Tibial artery (tissue), 4 donors: Measurements from ENCODE around the gene CKMT2.

Experiments
- DNase-seq, 2 donors: peaks; one replicate each; pipeline ENCODE4 v3.0.0-alpha.2; 2019
- H3K27ac ChIP-seq, 2 donors: fragments of 200-600 bp; sonication (generic) in 1 of 2; 1 replicate in 1 of 2; 2 replicates in 1 of 2; pipeline ENCODE4 v1.5.1; 2018 to 2019; ENCODE audit warnings: mild to moderate bottlenecking in 1 of 2
- H3K27me3 ChIP-seq, 2 donors: fragments of 200-600 bp; sonication (generic) in 1 of 2; one replicate each; pipeline versions ENCODE4 v1.5.1 to v1.6.0; 2016 to 2019
- H3K36me3 ChIP-seq, 3 donors: fragments of 200-600 bp; sonication (generic) in 2 of 3; one replicate each; pipeline ENCODE4 v1.5.1; 2016 to 2019; ENCODE audit warnings: mild to moderate bottlenecking in 2 of 3
- H3K4me1 ChIP-seq, 4 donors: fragments of 200-600 bp; sonication (generic) in 2 of 4; 1 replicate in 3 of 4; 2 replicates in 1 of 4; pipeline ENCODE4 v1.5.1; 2016 to 2019
- H3K4me3 ChIP-seq, 2 donors: fragments of 200-600 bp; sonication (generic) in 1 of 2; 1 replicate in 1 of 2; 2 replicates in 1 of 2; pipeline ENCODE4 v1.5.1; 2018 to 2019; ENCODE audit warnings: mild to moderate bottlenecking in 2 of 2
- H3K9me3 ChIP-seq, 3 donors: fragments of 200-600 bp; sonication (generic) in 1 of 3; one replicate each; pipeline ENCODE4 v1.5.1; 2016 to 2019
- CTCF ChIP-seq, 2 experiments: fragments of 200-600 bp in 1 of 2; fragments of 450-650 bp in 1 of 2; IDR thresholded peaks; one replicate each; pipeline ENCODE4 v1.5.1; 2017 to 2019; ENCODE audit warnings: antibody characterized with exemption in 2 of 2, mild to moderate bottlenecking in 1 of 2, moderate library complexity in 1 of 2
- intact Hi-C: fragments of 100-400 bp; cut with DNase I; formaldehyde crosslinking; loops from one replicate; pipeline ENCODE4 v1.15.0; 2023; ENCODE audit warnings: low total_unique reads

The CKMT2 gene

GRCh38 chr5:81249240-81249639 is 16.1 kb downstream of the CKMT2 start:
- no peak overlapping the region for H3K4me3 ChIP-seq
- H3K4me1 ChIP-seq: peaks cover 0 to 21% (median 3%) of the 10 kb centered on the region in 4 donors
- no peaks in the 10 kb centered on the region for H3K9me3 ChIP-seq
- H3K36me3 ChIP-seq: peaks cover 22 to 33% (median 26%) of the 10 kb centered on the region in 3 donors
- no peaks in the 10 kb centered on the region for H3K27me3 ChIP-seq
- DNase-seq: no peak
- no peak for TF ChIP-seq CTCF (IDR thresholded peaks at IDR 0.05)
- no peak overlapping the region for H3K27ac ChIP-seq
- intact Hi-C loops: no loop called here

- Histone ChIP-seq H3K36me3 (peaks cover 29 to 40% (median 34%) of the 10 kb centered on the region in 3 donors), H3K27me3 (no peaks in the 10 kb centered on the region), H3K4me3 (no peak overlapping the region), H3K9me3 (no peaks in the 10 kb centered on the region), H3K4me1 (peaks cover 0 to 17% (median 3%) of the 10 kb centered on the region in 4 donors), H3K27ac (no peak overlapping the region)
- intact Hi-C loops: no loop called here
- TF ChIP-seq CTCF (IDR thresholded peaks at IDR 0.05): no peak
- DNase-seq: no peak
Measured at GRCh38 chr5:81250004-81250403, 16.9 kb downstream of the CKMT2 start.

GRCh38 chr5:81251922-81252321 is 18.8 kb downstream of the CKMT2 start:
- DNase-seq: no peak
- H3K27me3 ChIP-seq: no peaks in the 10 kb centered on the region
- no peak overlapping the region for H3K27ac ChIP-seq
- H3K9me3 ChIP-seq: no peaks in the 10 kb centered on the region
- intact Hi-C loops: no loop called here
- TF ChIP-seq CTCF (IDR thresholded peaks at IDR 0.05): no peak
- peaks cover 0 to 15% (median 3%) of the 10 kb centered on the region in 4 donors for H3K4me1 ChIP-seq
- H3K4me3 ChIP-seq: no peak overlapping the region
- peaks cover 36 to 60% (median 43%) of the 10 kb centered on the region in 3 donors for H3K36me3 ChIP-seq

GRCh38 chr5:81252904-81253303 is 19.8 kb downstream of the CKMT2 start:
- no peaks in the 10 kb centered on the region for H3K9me3 ChIP-seq
- intact Hi-C loops: no loop called here
- peaks cover 0 to 6% (median 3%) of the 10 kb centered on the region in 4 donors for H3K4me1 ChIP-seq
- peaks cover 40 to 68% (median 52%) of the 10 kb centered on the region in 3 donors for H3K36me3 ChIP-seq
- H3K27ac ChIP-seq: no peak overlapping the region
- DNase-seq: no peak
- H3K4me3 ChIP-seq: no peak overlapping the region
- TF ChIP-seq CTCF (IDR thresholded peaks at IDR 0.05): no peak
- H3K27me3 ChIP-seq: no peaks in the 10 kb centered on the region

- H3K9me3 ChIP-seq: no peaks in the 10 kb centered on the region
- H3K27ac ChIP-seq: no peak overlapping the region
- DNase-seq: no peak
- H3K4me3 ChIP-seq: no peak overlapping the region
- peaks cover 50 to 78% (median 62%) of the 10 kb centered on the region in 3 donors for H3K36me3 ChIP-seq
- H3K27me3 ChIP-seq: no peaks in the 10 kb centered on the region
- intact Hi-C loops: no loop called here
- TF ChIP-seq CTCF (IDR thresholded peaks at IDR 0.05): no peak
- no peaks in the 10 kb centered on the region for H3K4me1 ChIP-seq
Measured at GRCh38 chr5:81253875-81254274, 20.8 kb downstream of the CKMT2 start.
